WTC11 (cell line): ENCODE results near the gene DUSP22. TPM values are rescaled to one million over a fixed set of nuclear protein-coding genes. Genes with fewer than 3 reads are reported as not detected.

Source experiments
- ATAC-seq: fragments of 200-7000 bp; cut with Tn5 transposase; 2 replicates; pipeline ENCODE4 v1.10.0; 2021; ENCODE audit warnings: mild to moderate bottlenecking, moderate library complexity
- CTCF ChIA-PET: fragments of 300-600 bp; sonication (Branson Sonifier 250); formaldehyde crosslinking; loops from one replicate; lab custom pipeline; 2021; ENCODE audit warnings: antibody characterized with exemption; lab: Charles Lee
- POLR2A ChIA-PET: fragments of 350-600 bp; sonication (Branson Sonifier 250); formaldehyde crosslinking; loops from one replicate; lab custom pipeline; 2021; ENCODE audit warnings: antibody characterized with exemption; lab: Charles Lee
- DNase-seq: peaks from one replicate; pipeline ENCODE4 v3.0.0; 2021; ENCODE audit warnings: low spot score
- H3K27ac Mint-ChIP-seq: 2 replicates; pipeline ENCODE4 v1.8.0; 2021; ENCODE audit warnings: mixed read lengths
- H3K27me3 Mint-ChIP-seq: 2 replicates; pipeline ENCODE4 v1.8.0; 2021; ENCODE audit warnings: low read depth, mild to moderate bottlenecking, moderate library complexity, mixed read lengths
- H3K36me3 Mint-ChIP-seq: 2 replicates; pipeline ENCODE4 v1.8.0; 2021; ENCODE audit warnings: mixed read lengths
- H3K4me1 Mint-ChIP-seq: 2 replicates; pipeline ENCODE4 v1.8.0; 2022; ENCODE audit warnings: mixed read lengths
- H3K4me3 Mint-ChIP-seq: 2 replicates; pipeline ENCODE4 v1.8.0; 2021; ENCODE audit warnings: mild to moderate bottlenecking, moderate library complexity, mixed read lengths
- H3K9me3 Mint-ChIP-seq: 2 replicates; pipeline ENCODE4 v1.8.0; 2021; ENCODE audit warnings: mixed read lengths
- CBFB ChIP-seq: sonication (generic); formaldehyde crosslinking; IDR thresholded peaks from 2 replicates; pipeline ENCODE4 v1.8.1; 2022; ENCODE audit warnings: mild to moderate bottlenecking, low read depth, missing genetic modification reagents
- CREM ChIP-seq: sonication (generic); formaldehyde crosslinking; IDR thresholded peaks from 2 replicates; pipeline ENCODE4 v1.8.1; 2022; ENCODE audit warnings: mild to moderate bottlenecking, missing genetic modification reagents, moderate library complexity
- CTCF ChIP-seq: fragments of 200-600 bp; IDR thresholded peaks from 2 replicates; pipeline ENCODE4 v1.8.0; 2022; ENCODE audit warnings: antibody characterized with exemption
- E2F5 ChIP-seq: sonication (generic); formaldehyde crosslinking; IDR thresholded peaks from 2 replicates; pipeline ENCODE4 v1.8.1; 2022; ENCODE audit warnings: mild to moderate bottlenecking, moderate library complexity, missing genetic modification reagents
- FOXJ3 ChIP-seq: sonication (generic); formaldehyde crosslinking; IDR thresholded peaks from 2 replicates; pipeline ENCODE4 v1.9.0; 2021; ENCODE audit warnings: missing genetic modification reagents, mild to moderate bottlenecking, borderline replicate concordance
- FOXP1 ChIP-seq: sonication (generic); formaldehyde crosslinking; IDR thresholded peaks from 2 replicates; pipeline ENCODE4 v1.8.0; 2022; ENCODE audit warnings: missing genetic modification reagents, mild to moderate bottlenecking, moderate library complexity, borderline replicate concordance
- GABPB1 ChIP-seq: sonication (generic); formaldehyde crosslinking; IDR thresholded peaks from 2 replicates; pipeline ENCODE4 v1.8.1; 2023; ENCODE audit warnings: mild to moderate bottlenecking, missing genetic modification reagents
- HMGA2 ChIP-seq: fragments of 250-450 bp; sonication (Bioruptor Pico); IDR thresholded peaks from 2 replicates; pipeline ENCODE4 v1.4.0; 2021; ENCODE audit warnings: mild to moderate bottlenecking, moderate library complexity
- IRF2 ChIP-seq: sonication (generic); formaldehyde crosslinking; IDR thresholded peaks from 2 replicates; pipeline ENCODE4 v1.8.0; 2022; ENCODE audit warnings: low read depth, missing genetic modification reagents, borderline replicate concordance
- NR2C2 ChIP-seq: sonication (generic); formaldehyde crosslinking; IDR thresholded peaks from 2 replicates; pipeline ENCODE4 v1.8.0; 2022; ENCODE audit warnings: mild to moderate bottlenecking, missing genetic modification reagents
- NR3C1 ChIP-seq: sonication (generic); formaldehyde crosslinking; conservative IDR thresholded peaks from 2 replicates; pipeline ENCODE4 v1.8.1; 2023; ENCODE audit warnings: low read depth, mild to moderate bottlenecking, missing genetic modification reagents
- OVOL2 ChIP-seq: fragments of 250-450 bp; sonication (Bioruptor Pico); IDR thresholded peaks from 2 replicates; pipeline ENCODE4 v1.9.0; 2021; ENCODE audit warnings: mild to moderate bottlenecking, borderline replicate concordance
- PRRX2 ChIP-seq: fragments of 250-450 bp; sonication (Bioruptor Pico); IDR thresholded peaks from 2 replicates; pipeline ENCODE4 v1.8.0; 2021; ENCODE audit warnings: mild to moderate bottlenecking
- SMAD3 ChIP-seq: sonication (generic); formaldehyde crosslinking; IDR thresholded peaks from 2 replicates; pipeline ENCODE4 v1.8.0; 2022; ENCODE audit warnings: missing genetic modification reagents, mild to moderate bottlenecking, borderline replicate concordance
- SOX15 ChIP-seq: fragments of 250-450 bp; sonication (Bioruptor Pico); IDR thresholded peaks from 2 replicates; pipeline ENCODE4 v1.9.0; 2021; ENCODE audit warnings: mild to moderate bottlenecking
- TCF7 ChIP-seq: sonication (generic); formaldehyde crosslinking; IDR thresholded peaks from 2 replicates; pipeline ENCODE4 v1.8.0; 2022; ENCODE audit warnings: mild to moderate bottlenecking, low read depth, missing genetic modification reagents, moderate library complexity
- USF1 ChIP-seq: sonication (generic); formaldehyde crosslinking; IDR thresholded peaks from 2 replicates; pipeline ENCODE4 v1.8.0; 2022; ENCODE audit warnings: mild to moderate bottlenecking, missing genetic modification reagents
- ZBTB21 ChIP-seq: sonication (generic); formaldehyde crosslinking; IDR thresholded peaks from 2 replicates; pipeline ENCODE4 v1.8.1; 2023; ENCODE audit warnings: mild to moderate bottlenecking, missing genetic modification reagents, borderline replicate concordance
- ZBTB43 ChIP-seq: sonication (generic); formaldehyde crosslinking; IDR thresholded peaks from 2 replicates; pipeline ENCODE4 v1.8.1; 2023; ENCODE audit warnings: mild to moderate bottlenecking, missing genetic modification reagents
- ZNF138 ChIP-seq: sonication (generic); formaldehyde crosslinking; conservative IDR thresholded peaks from 2 replicates; pipeline ENCODE4 v1.8.1; 2022; ENCODE audit warnings: mild to moderate bottlenecking, moderate library complexity, missing genetic modification reagents
- ZNF232 ChIP-seq: sonication (generic); formaldehyde crosslinking; IDR thresholded peaks from 2 replicates; pipeline ENCODE4 v1.8.0; 2022; ENCODE audit warnings: mild to moderate bottlenecking, missing genetic modification reagents
- ZNF423 ChIP-seq: fragments of 250-450 bp; sonication (Bioruptor Pico); IDR thresholded peaks from 2 replicates; pipeline ENCODE4 v2.1.2; 2022; ENCODE audit warnings: mild to moderate bottlenecking, moderate library complexity
- ZNF512 ChIP-seq: sonication (generic); formaldehyde crosslinking; IDR thresholded peaks from 2 replicates; pipeline ENCODE4 v1.8.1; 2022; ENCODE audit warnings: missing genetic modification reagents, borderline replicate concordance
- total RNA-seq: library from RNA; stranded (reverse); gene quantifications from 3 replicates; pipeline ENCODE4 v1.2.3, GENCODE V29; 2021
- TF ChIP-seq, protein P1 (sequence below): sonication (generic); formaldehyde crosslinking; IDR thresholded peaks from 2 replicates; pipeline ENCODE4 v1.8.1; 2023; ENCODE audit warnings: mild to moderate bottlenecking, missing genetic modification reagents, moderate library complexity
- TF ChIP-seq, protein P2 (sequence below): fragments of 250-450 bp; sonication (Bioruptor Pico); IDR thresholded peaks from 2 replicates; pipeline ENCODE4 v2.1.2; 2022; ENCODE audit warnings: mild to moderate bottlenecking, moderate library complexity

Gene DUSP22
- total RNA-seq, 1 experiment from 2014 or later = 38.5 TPM

DNA sequence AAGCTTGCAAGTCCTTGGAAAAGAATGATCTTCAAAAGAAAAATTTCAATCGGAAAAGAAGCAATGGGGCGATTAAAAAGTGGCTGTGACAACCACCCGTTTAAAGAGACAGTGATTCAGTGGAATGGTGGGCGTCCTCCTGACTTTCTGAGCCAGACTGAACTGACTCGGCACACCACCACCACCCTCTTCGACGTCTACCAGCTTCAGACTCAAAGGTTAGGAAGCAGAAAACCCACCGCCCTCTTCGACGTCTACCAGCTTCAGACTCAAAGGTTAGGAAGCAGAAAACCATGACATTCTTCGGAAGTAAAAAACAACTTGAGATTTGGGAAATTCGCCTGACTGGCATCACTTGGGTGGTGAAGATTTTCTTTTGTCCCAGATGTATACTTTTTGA, 71.0 kb downstream of the DUSP22 start:
- CTCF ChIA-PET = no interaction called here
- Mint-ChIP-seq H3K36me3 (peaks cover 81% of the 10 kb centered on the region), H3K9me3 (peaks cover 81% of the 10 kb centered on the region), H3K27ac (no peak overlapping the region), H3K4me3 (no peak overlapping the region), H3K27me3 (peaks cover 18% of the 10 kb centered on the region), H3K4me1 (no peaks in the 10 kb centered on the region)
- POLR2A ChIA-PET = no interaction called here
- no peak for DNase-seq
- no peak for ATAC-seq
- TF ChIP-seq IRF2 (CRISPR knock-in tag) (no peak), ZNF512 (CRISPR knock-in tag) (no peak), TCF7 (no peak), ZNF423 (no peak), OVOL2 (CRISPR knock-in tag) (no peak), ZNF138 (CRISPR knock-in tag) (no peak), FOXJ3 (CRISPR knock-in tag) (no peak), ZBTB21 (no peak)

DNA sequence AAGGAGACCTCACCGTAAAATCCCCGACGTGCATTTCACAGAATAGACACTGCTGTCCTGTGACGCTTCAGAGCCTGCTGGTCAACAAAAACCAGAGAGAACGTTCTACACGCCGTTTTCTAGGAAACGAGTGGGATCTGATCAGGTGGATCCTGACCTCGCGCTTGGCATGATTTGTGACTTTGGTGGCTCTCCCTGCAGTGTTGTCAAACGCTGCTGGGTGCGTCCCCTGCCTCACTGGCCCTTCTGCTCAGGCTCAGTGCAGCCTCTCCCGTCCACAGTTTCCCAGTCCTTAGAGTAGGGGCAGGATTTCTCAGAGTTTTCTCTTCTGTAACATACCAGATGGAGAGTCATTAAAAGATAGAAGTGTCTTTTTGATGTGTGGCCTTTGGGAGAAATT, 71.6 kb downstream of the DUSP22 start:
- no peak for ATAC-seq
- H3K4me3 Mint-ChIP-seq = no peak overlapping the region
- no peak overlapping the region for H3K27ac Mint-ChIP-seq
- peaks cover 77% of the 10 kb centered on the region for H3K9me3 Mint-ChIP-seq
- no peak for DNase-seq
- no peaks in the 10 kb centered on the region for H3K4me1 Mint-ChIP-seq
- peaks cover 16% of the 10 kb centered on the region for H3K27me3 Mint-ChIP-seq
- CTCF ChIA-PET = no interaction called here
- H3K36me3 Mint-ChIP-seq = peaks cover 78% of the 10 kb centered on the region
- TF ChIP-seq HMGA2 (CRISPR knock-in tag) (no peak), FOXP1 (CRISPR knock-in tag) (no peak), SMAD3 (CRISPR knock-in tag) (no peak), CTCF (no peak), CBFB (CRISPR knock-in tag) (no peak), NR3C1 (CRISPR knock-in tag) (no peak), USF1 (CRISPR knock-in tag) (no peak), ZNF232 (no peak), E2F5 (CRISPR knock-in tag) (no peak), CREM (no peak), NR2C2 (CRISPR knock-in tag) (no peak), SOX15 (no peak), ZBTB43 (CRISPR knock-in tag) (no peak), PRRX2 (CRISPR knock-in tag) (no peak), GABPB1 (CRISPR knock-in tag) (no peak)
- TF ChIP-seq, protein P1, sequence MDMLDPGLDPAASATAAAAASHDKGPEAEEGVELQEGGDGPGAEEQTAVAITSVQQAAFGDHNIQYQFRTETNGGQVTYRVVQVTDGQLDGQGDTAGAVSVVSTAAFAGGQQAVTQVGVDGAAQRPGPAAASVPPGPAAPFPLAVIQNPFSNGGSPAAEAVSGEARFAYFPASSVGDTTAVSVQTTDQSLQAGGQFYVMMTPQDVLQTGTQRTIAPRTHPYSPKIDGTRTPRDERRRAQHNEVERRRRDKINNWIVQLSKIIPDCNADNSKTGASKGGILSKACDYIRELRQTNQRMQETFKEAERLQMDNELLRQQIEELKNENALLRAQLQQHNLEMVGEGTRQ (CRISPR knock-in tag) = no peak
- TF ChIP-seq, protein P2, sequence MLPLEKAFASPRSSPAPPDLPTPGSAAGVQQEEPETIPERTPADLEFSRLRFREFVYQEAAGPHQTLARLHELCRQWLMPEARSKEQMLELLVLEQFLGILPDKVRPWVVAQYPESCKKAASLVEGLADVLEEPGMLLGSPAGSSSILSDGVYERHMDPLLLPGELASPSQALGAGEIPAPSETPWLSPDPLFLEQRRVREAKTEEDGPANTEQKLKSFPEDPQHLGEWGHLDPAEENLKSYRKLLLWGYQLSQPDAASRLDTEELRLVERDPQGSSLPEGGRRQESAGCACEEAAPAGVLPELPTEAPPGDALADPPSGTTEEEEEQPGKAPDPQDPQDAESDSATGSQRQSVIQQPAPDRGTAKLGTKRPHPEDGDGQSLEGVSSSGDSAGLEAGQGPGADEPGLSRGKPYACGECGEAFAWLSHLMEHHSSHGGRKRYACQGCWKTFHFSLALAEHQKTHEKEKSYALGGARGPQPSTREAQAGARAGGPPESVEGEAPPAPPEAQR = no peak
- POLR2A ChIA-PET = no interaction called here
